IPS-15b (cell line): ENCODE data around the gene LRRC51.

Experiments used
- H3K27me3 ChIP-seq: one replicate; pipeline ENCODE4 v1.6.1; 2013; ENCODE audit warnings: low read length; ENCODE audit not compliant: control insufficient read depth, insufficient read depth
- H3K36me3 ChIP-seq: one replicate; pipeline ENCODE4 v1.6.1; 2013; ENCODE audit warnings: low read length; ENCODE audit not compliant: control insufficient read depth, insufficient read depth
- H3K4me1 ChIP-seq: one replicate; pipeline ENCODE4 v1.6.1; 2013; ENCODE audit warnings: mild to moderate bottlenecking, low read length; ENCODE audit not compliant: control insufficient read depth, insufficient read depth
- H3K4me3 ChIP-seq: one replicate; pipeline ENCODE4 v1.5.1; 2013; ENCODE audit warnings: low read depth, low read length
- H3K9ac ChIP-seq: one replicate; pipeline ENCODE4 v1.6.1; 2013; ENCODE audit warnings: low read depth, mild to moderate bottlenecking, low read length
- H3K9me3 ChIP-seq: one replicate; pipeline ENCODE4 v1.6.1; 2013; ENCODE audit warnings: mild to moderate bottlenecking, low read length; ENCODE audit not compliant: control insufficient read depth, insufficient read depth

Gene LRRC51

GRCh38 chr11:72078477-72078876, 2.2 kb upstream of the LRRC51 start:
- H3K4me3 ChIP-seq: peak overlapping the region; percentile 82
- no peak overlapping the region for H3K9ac ChIP-seq

GRCh38 chr11:72079819-72080325, 778 bp upstream of the LRRC51 start:
- Histone ChIP-seq H3K4me3 (peak overlapping the region; percentile 82), H3K9ac (peak overlapping the region; percentile 81), H3K36me3 (no peaks in the 10 kb centered on the region), H3K9me3 (no peaks in the 10 kb centered on the region), H3K4me1 (no peaks in the 10 kb centered on the region), H3K27me3 (no peaks in the 10 kb centered on the region)

More at GRCh38 chr11:72078477-72078876, 2.2 kb upstream of the LRRC51 start:
- H3K9me3 ChIP-seq: no peaks in the 10 kb centered on the region
- no peaks in the 10 kb centered on the region for H3K36me3 ChIP-seq
- no peaks in the 10 kb centered on the region for H3K27me3 ChIP-seq
- no peaks in the 10 kb centered on the region for H3K4me1 ChIP-seq

- H3K4me1 ChIP-seq: no peaks in the 10 kb centered on the region
- H3K4me3 ChIP-seq: peak overlapping the region; percentile 81
- H3K27me3 ChIP-seq: no peaks in the 10 kb centered on the region
- H3K9ac ChIP-seq: peak overlapping the region; percentile 88
- no peaks in the 10 kb centered on the region for H3K9me3 ChIP-seq
- H3K36me3 ChIP-seq: no peaks in the 10 kb centered on the region
Measured at GRCh38 chr11:72081184-72081644, 564 bp downstream of the LRRC51 start.

- no peaks in the 10 kb centered on the region for H3K9me3 ChIP-seq
- H3K4me3 ChIP-seq: no peak overlapping the region
- H3K9ac ChIP-seq: no peak overlapping the region
- no peaks in the 10 kb centered on the region for H3K36me3 ChIP-seq
- no peaks in the 10 kb centered on the region for H3K27me3 ChIP-seq
- H3K4me1 ChIP-seq: no peaks in the 10 kb centered on the region
Measured at GRCh38 chr11:72081821-72082453, 1.3 kb downstream of the LRRC51 start.

GRCh38 chr11:72083414-72083813, 2.8 kb downstream of the LRRC51 start:
- no peak overlapping the region for H3K4me3 ChIP-seq
- H3K4me1 ChIP-seq: no peaks in the 10 kb centered on the region
- no peaks in the 10 kb centered on the region for H3K36me3 ChIP-seq
- no peaks in the 10 kb centered on the region for H3K27me3 ChIP-seq
- no peak overlapping the region for H3K9ac ChIP-seq
- no peaks in the 10 kb centered on the region for H3K9me3 ChIP-seq

- H3K4me3 ChIP-seq: no peak overlapping the region
Measured at GRCh38 chr11:72084076-72084475, 3.4 kb downstream of the LRRC51 start.

GRCh38 chr11:72084965-72085364, 4.3 kb downstream of the LRRC51 start:
- Histone ChIP-seq H3K4me3 (no peak overlapping the region), H3K27me3 (no peaks in the 10 kb centered on the region), H3K4me1 (no peaks in the 10 kb centered on the region), H3K9ac (no peak overlapping the region), H3K9me3 (no peaks in the 10 kb centered on the region), H3K36me3 (no peaks in the 10 kb centered on the region)

More at GRCh38 chr11:72084076-72084475, 3.4 kb downstream of the LRRC51 start:
- Histone ChIP-seq H3K9me3 (no peaks in the 10 kb centered on the region), H3K27me3 (no peaks in the 10 kb centered on the region), H3K4me1 (no peaks in the 10 kb centered on the region), H3K36me3 (no peaks in the 10 kb centered on the region), H3K9ac (no peak overlapping the region)

- H3K27me3 ChIP-seq: no peaks in the 10 kb centered on the region
Measured at GRCh38 chr11:72085621-72086351, 5.1 kb downstream of the LRRC51 start.

GRCh38 chr11:72088076-72088808, 7.6 kb downstream of the LRRC51 start:
- no peaks in the 10 kb centered on the region for H3K9me3 ChIP-seq
- H3K4me1 ChIP-seq: no peaks in the 10 kb centered on the region
- no peak overlapping the region for H3K9ac ChIP-seq
- H3K27me3 ChIP-seq: no peaks in the 10 kb centered on the region
- no peak overlapping the region for H3K4me3 ChIP-seq
- H3K36me3 ChIP-seq: no peaks in the 10 kb centered on the region

More at GRCh38 chr11:72085621-72086351, 5.1 kb downstream of the LRRC51 start:
- H3K4me3 ChIP-seq: no peak overlapping the region
- H3K36me3 ChIP-seq: no peaks in the 10 kb centered on the region
- no peaks in the 10 kb centered on the region for H3K9me3 ChIP-seq
- no peak overlapping the region for H3K9ac ChIP-seq
- H3K4me1 ChIP-seq: no peaks in the 10 kb centered on the region

- Histone ChIP-seq H3K9me3 (no peaks in the 10 kb centered on the region), H3K27me3 (no peaks in the 10 kb centered on the region), H3K4me1 (no peaks in the 10 kb centered on the region), H3K36me3 (peaks cover 10% of the 10 kb centered on the region), H3K9ac (no peak overlapping the region), H3K4me3 (no peak overlapping the region)
Measured at GRCh38 chr11:72091292-72091691, 10.6 kb downstream of the LRRC51 start.

- no peak overlapping the region for H3K4me3 ChIP-seq
- peaks cover 50% of the 10 kb centered on the region for H3K36me3 ChIP-seq
Measured at GRCh38 chr11:72098741-72099140, 18.1 kb downstream of the LRRC51 start.

More at GRCh38 chr11:72098741-72099140, 18.1 kb downstream of the LRRC51 start:
- Histone ChIP-seq H3K9ac (no peak overlapping the region), H3K27me3 (no peaks in the 10 kb centered on the region), H3K4me1 (peaks cover 3% of the 10 kb centered on the region), H3K9me3 (no peaks in the 10 kb centered on the region)
